Activated T-helper 2 cell treated with anti-CD3 and anti-CD28 coated beads, Interferon-gamma antibody, Interleukin-2, Interleukin-4, amounts not matched to agents 10 μg/mL and 5 μg/mL and 100 μg/mL, durations not matched to agents 14 hours and 24 hours and 36 hours (primary cell): ENCODE results near the gene TMEM175. TPM values are rescaled to one million over a fixed set of nuclear protein-coding genes. Genes with fewer than 3 reads are reported as not detected.

Source experiments
- DNase-seq: peaks from one replicate; pipeline ENCODE4 v3.0.0; 2021; ENCODE audit warnings: low spot score
- H3K27ac Mint-ChIP-seq: one replicate; pipeline ENCODE4 v1.8.0; 2021; ENCODE audit warnings: mixed read lengths
- H3K27me3 Mint-ChIP-seq: one replicate; pipeline ENCODE4 v1.8.0; 2021; ENCODE audit warnings: low read depth, mixed read lengths
- H3K36me3 Mint-ChIP-seq: one replicate; pipeline ENCODE4 v1.8.0; 2021; ENCODE audit warnings: low read depth, mixed read lengths
- H3K4me1 Mint-ChIP-seq: one replicate; pipeline ENCODE4 v1.8.0; 2021; ENCODE audit warnings: low read depth, mixed read lengths
- H3K4me3 Mint-ChIP-seq: one replicate; pipeline ENCODE4 v1.8.0; 2021; ENCODE audit warnings: low read depth, mild to moderate bottlenecking, moderate library complexity, mixed read lengths
- H3K9me3 Mint-ChIP-seq: one replicate; pipeline ENCODE4 v1.8.0; 2021; ENCODE audit warnings: mixed read lengths
- intact Hi-C: fragments of 100-400 bp; cut with micrococcal nuclease; formaldehyde crosslinking; loops from one replicate; pipeline ENCODE4 v1.15.1; 2023
- total RNA-seq: library from RNA; stranded (reverse); gene quantifications from 2 replicates; pipeline ENCODE4 v1.2.3, GENCODE V29; 2022

The TMEM175 gene
- total RNA-seq, 1 donor from 2014 or later: 11.8 TPM

DNA sequence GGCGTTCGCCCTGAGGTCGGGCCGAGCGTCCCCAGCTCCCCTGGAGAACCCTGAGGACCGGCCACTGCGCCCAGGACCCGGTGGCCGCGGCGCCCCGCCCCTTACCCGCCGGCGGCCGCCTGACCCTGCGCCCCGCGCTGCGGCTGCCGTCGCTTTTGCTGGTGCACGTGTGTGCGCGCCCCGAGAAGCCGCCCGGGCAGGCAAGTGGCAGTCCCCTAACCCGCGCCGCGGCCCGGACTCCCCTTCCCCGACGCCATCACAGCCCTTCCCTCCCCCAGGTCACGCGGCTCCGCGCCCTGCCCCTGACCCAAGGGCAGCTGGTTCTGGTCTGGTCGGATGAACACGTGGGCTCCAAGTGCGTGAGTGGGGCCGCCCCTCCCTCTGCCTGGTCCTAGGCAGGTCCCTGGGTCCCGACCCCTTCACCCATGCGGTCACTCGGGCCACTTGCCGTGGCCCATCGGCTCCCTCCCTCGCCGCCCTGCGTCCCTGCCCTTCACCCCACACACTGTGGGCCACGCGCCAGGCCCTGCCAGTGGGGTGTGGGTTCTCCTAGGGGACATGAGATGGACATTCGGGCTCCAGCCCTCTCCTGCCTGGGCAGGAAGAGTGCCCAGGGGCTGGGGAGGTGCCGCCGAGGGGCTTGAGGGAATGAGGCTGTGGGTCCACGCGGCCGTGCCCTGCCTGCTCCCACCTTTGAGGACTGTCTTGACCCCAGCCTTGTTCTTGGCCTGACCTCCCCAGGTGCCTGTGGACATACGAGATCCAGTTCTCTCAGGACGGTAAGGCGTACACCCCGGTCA, 71.2 kb downstream of the TMEM175 start:
- no peaks in the 10 kb centered on the region for H3K4me1 Mint-ChIP-seq
- H3K27ac Mint-ChIP-seq: no peak overlapping the region
- no peaks in the 10 kb centered on the region for H3K36me3 Mint-ChIP-seq
- intact Hi-C loops: no loop called here
- no peak for DNase-seq
- H3K9me3 Mint-ChIP-seq: peaks cover 4% of the 10 kb centered on the region
- H3K27me3 Mint-ChIP-seq: peaks cover 44% of the 10 kb centered on the region
- no peak overlapping the region for H3K4me3 Mint-ChIP-seq

DNA sequence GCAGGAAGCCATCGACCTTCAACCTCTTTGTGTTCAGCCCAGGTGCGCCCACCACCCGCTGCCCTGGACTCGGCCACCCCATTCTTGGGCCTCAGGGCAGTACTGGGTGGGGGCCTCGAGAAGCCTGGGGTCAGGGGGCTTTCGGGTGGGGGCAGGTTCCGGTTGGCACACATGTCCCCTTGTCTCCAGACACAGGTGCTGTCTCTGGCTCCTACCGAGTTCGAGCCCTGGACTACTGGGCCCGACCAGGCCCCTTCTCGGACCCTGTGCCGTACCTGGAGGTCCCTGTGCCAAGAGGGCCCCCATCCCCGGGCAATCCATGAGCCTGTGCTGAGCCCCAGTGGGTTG, 71.8 kb downstream of the TMEM175 start:
- intact Hi-C loops: no loop called here
- Mint-ChIP-seq H3K36me3 (no peaks in the 10 kb centered on the region), H3K9me3 (peaks cover 4% of the 10 kb centered on the region), H3K27me3 (peaks cover 46% of the 10 kb centered on the region), H3K4me3 (no peak overlapping the region), H3K4me1 (peaks cover 2% of the 10 kb centered on the region), H3K27ac (no peak overlapping the region)
- no peak for DNase-seq

DNA sequence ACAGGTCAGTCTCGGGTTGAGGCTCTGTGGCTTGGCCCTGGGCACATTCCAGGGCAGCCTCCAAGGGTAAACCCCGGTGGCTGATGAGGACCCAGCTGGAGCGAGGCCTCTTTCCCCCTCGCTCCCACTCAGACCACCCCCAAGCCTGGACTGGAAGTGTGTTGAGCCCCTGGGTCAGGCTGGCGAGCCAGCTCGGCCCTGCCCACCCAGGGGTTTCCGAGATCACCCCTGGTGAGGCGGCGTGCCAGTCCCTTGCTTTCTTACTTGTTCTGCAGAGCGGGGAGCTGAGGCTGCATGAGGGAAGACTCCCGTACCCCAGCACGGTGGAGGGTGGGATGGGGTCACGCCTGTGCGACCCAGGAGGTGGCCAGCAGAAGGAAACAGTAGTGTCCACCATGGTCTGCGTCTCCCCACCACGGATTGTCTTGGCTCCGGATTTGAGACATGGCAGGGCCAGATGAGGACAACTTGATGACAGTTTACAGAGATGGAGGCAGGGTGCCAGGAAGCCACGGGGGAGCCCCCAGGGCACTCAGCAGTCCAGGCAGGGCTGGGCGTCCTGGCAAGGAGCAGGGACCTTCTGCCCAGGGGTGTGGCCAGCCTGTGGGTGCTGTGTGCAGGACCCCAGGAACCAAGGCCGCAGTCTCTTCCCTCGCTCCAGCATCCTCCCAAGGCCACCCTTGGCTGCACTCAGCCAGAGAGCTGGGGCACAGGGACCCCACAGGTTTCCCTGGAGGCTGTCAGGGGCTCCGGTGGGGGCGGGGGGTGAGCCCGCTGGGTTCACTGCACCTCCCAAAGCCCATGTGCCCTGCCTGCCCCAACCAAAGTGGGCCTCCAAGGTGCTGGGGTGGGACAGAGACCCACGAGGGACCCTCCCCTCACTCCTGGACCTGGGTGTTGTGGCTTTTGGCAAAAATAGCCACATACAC, 72.6 kb downstream of the TMEM175 start:
- peaks cover 3% of the 10 kb centered on the region for H3K4me1 Mint-ChIP-seq
- DNase-seq: no peak
- intact Hi-C loops: no loop called here
- H3K36me3 Mint-ChIP-seq: no peaks in the 10 kb centered on the region
- H3K27ac Mint-ChIP-seq: no peak overlapping the region
- H3K27me3 Mint-ChIP-seq: peaks cover 43% of the 10 kb centered on the region
- no peak overlapping the region for H3K4me3 Mint-ChIP-seq
- peaks cover 4% of the 10 kb centered on the region for H3K9me3 Mint-ChIP-seq

DNA sequence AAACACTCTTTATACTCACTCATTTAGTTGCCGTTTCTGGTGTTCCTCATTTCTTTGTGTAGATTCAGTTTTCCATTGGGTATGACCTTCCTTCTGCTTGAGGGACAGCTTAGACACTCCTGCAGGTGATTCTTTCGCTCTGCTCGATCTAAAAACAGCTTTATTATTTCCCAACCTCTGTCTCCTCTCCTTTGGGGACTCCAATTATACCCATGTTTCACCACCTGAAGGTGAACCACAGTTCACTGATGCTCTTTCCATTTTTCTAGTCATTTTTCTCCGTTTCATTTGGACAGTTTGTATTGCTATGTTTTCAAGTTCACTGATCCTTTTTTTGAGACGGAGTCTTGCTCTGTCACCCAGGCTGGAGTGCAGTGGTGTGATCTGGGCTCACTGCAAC, 74.6 kb downstream of the TMEM175 start:
- Mint-ChIP-seq H3K27ac (no peak overlapping the region), H3K4me1 (peaks cover 7% of the 10 kb centered on the region), H3K9me3 (peaks cover 4% of the 10 kb centered on the region), H3K27me3 (peaks cover 37% of the 10 kb centered on the region), H3K36me3 (no peaks in the 10 kb centered on the region), H3K4me3 (no peak overlapping the region)
- no peak for DNase-seq
- intact Hi-C loops: no loop called here

Other genes with a start within 250 kb of the TMEM175 start
- 0.50 and 0.74 TPM in 2 replicates for gene SLC49A3, start 243.3 kb upstream of the TMEM175 start, total RNA-seq
- gene PCGF3, start 226.6 kb upstream of the TMEM175 start, total RNA-seq: 35.0 and 39.2 TPM in 2 replicates
- gene CPLX1, start 106.3 kb upstream of the TMEM175 start, total RNA-seq: 0.64 and 0.74 TPM in 2 replicates
- 123 and 125 TPM in 2 replicates for gene GAK, start 144 bp upstream of the TMEM175 start, total RNA-seq
- gene DGKQ, start 41.1 kb downstream of the TMEM175 start, total RNA-seq: 13.0 and 14.4 TPM in 2 replicates
- gene IDUA, start 54.6 kb downstream of the TMEM175 start, total RNA-seq: 23.6 and 25.5 TPM in 2 replicates
- gene SLC26A1, start 60.9 kb downstream of the TMEM175 start, total RNA-seq: 0.23 TPM in 1 of 2 replicates, not detected in the other
- 17.5 TPM in 2 replicates for gene FGFRL1, start 79.2 kb downstream of the TMEM175 start, total RNA-seq
- 0.62 and 0.85 TPM in 2 replicates for gene RNF212, start 181.1 kb downstream of the TMEM175 start, total RNA-seq
- gene SPON2, start 240.1 kb downstream of the TMEM175 start, total RNA-seq: 26.1 and 26.7 TPM in 2 replicates